WTC11 (cell line): Measurements from ENCODE around the gene PPEF2. TPM values are rescaled to one million over a fixed set of nuclear protein-coding genes. Genes with fewer than 3 reads are reported as not detected.

ENCODE experiments used
- ATAC-seq: fragments of 200-7000 bp; cut with Tn5 transposase; 2 replicates; pipeline ENCODE4 v1.10.0; 2021; ENCODE audit warnings: mild to moderate bottlenecking, moderate library complexity
- CTCF ChIA-PET: fragments of 300-600 bp; sonication (Branson Sonifier 250); formaldehyde crosslinking; loops from one replicate; lab custom pipeline; 2021; ENCODE audit warnings: antibody characterized with exemption; lab: Charles Lee
- POLR2A ChIA-PET: fragments of 350-600 bp; sonication (Branson Sonifier 250); formaldehyde crosslinking; loops from one replicate; lab custom pipeline; 2021; ENCODE audit warnings: antibody characterized with exemption; lab: Charles Lee
- DNase-seq: peaks from one replicate; pipeline ENCODE4 v3.0.0; 2021; ENCODE audit warnings: low spot score
- H3K27ac Mint-ChIP-seq: 2 replicates; pipeline ENCODE4 v1.8.0; 2021; ENCODE audit warnings: mixed read lengths
- H3K27me3 Mint-ChIP-seq: 2 replicates; pipeline ENCODE4 v1.8.0; 2021; ENCODE audit warnings: low read depth, mild to moderate bottlenecking, moderate library complexity, mixed read lengths
- H3K36me3 Mint-ChIP-seq: 2 replicates; pipeline ENCODE4 v1.8.0; 2021; ENCODE audit warnings: mixed read lengths
- H3K4me1 Mint-ChIP-seq: 2 replicates; pipeline ENCODE4 v1.8.0; 2022; ENCODE audit warnings: mixed read lengths
- H3K4me3 Mint-ChIP-seq: 2 replicates; pipeline ENCODE4 v1.8.0; 2021; ENCODE audit warnings: mild to moderate bottlenecking, moderate library complexity, mixed read lengths
- H3K9me3 Mint-ChIP-seq: 2 replicates; pipeline ENCODE4 v1.8.0; 2021; ENCODE audit warnings: mixed read lengths
- ARID4B ChIP-seq: sonication (generic); formaldehyde crosslinking; IDR thresholded peaks from 2 replicates; pipeline ENCODE4 v1.8.0; 2023; ENCODE audit warnings: missing genetic modification reagents, mild to moderate bottlenecking, borderline replicate concordance
- CBFB ChIP-seq: sonication (generic); formaldehyde crosslinking; IDR thresholded peaks from 2 replicates; pipeline ENCODE4 v1.8.1; 2022; ENCODE audit warnings: mild to moderate bottlenecking, low read depth, missing genetic modification reagents
- ETV6 ChIP-seq: sonication (generic); formaldehyde crosslinking; IDR thresholded peaks from 2 replicates; pipeline ENCODE4 v1.8.1; 2022; ENCODE audit warnings: mild to moderate bottlenecking, missing genetic modification reagents
- FOXP1 ChIP-seq: sonication (generic); formaldehyde crosslinking; IDR thresholded peaks from 2 replicates; pipeline ENCODE4 v1.8.0; 2022; ENCODE audit warnings: missing genetic modification reagents, mild to moderate bottlenecking, moderate library complexity, borderline replicate concordance
- GTF2I ChIP-seq: fragments of 250-450 bp; sonication (Bioruptor Pico); conservative IDR thresholded peaks from 2 replicates; pipeline ENCODE4 v1.4.0; 2021; ENCODE audit warnings: mild to moderate bottlenecking
- HMGA2 ChIP-seq: fragments of 250-450 bp; sonication (Bioruptor Pico); IDR thresholded peaks from 2 replicates; pipeline ENCODE4 v1.4.0; 2021; ENCODE audit warnings: mild to moderate bottlenecking, moderate library complexity
- KAT7 ChIP-seq: sonication (generic); formaldehyde crosslinking; IDR thresholded peaks from 2 replicates; pipeline ENCODE4 v1.8.1; 2023; ENCODE audit warnings: missing genetic modification reagents, mild to moderate bottlenecking, borderline replicate concordance
- NFE2L1 ChIP-seq: sonication (generic); formaldehyde crosslinking; IDR thresholded peaks from 2 replicates; pipeline ENCODE4 v1.8.1; 2023; ENCODE audit warnings: missing genetic modification reagents
- RELA ChIP-seq: sonication (generic); formaldehyde crosslinking; IDR thresholded peaks from 2 replicates; pipeline ENCODE4 v1.8.1; 2022; ENCODE audit warnings: missing genetic modification reagents, mild to moderate bottlenecking, borderline replicate concordance
- TCF7 ChIP-seq: sonication (generic); formaldehyde crosslinking; IDR thresholded peaks from 2 replicates; pipeline ENCODE4 v1.8.0; 2022; ENCODE audit warnings: mild to moderate bottlenecking, low read depth, missing genetic modification reagents, moderate library complexity
- ZNF121 ChIP-seq: sonication (generic); formaldehyde crosslinking; IDR thresholded peaks from 2 replicates; pipeline ENCODE4 v1.8.0; 2023; ENCODE audit warnings: missing genetic modification reagents
- ZNF138 ChIP-seq: sonication (generic); formaldehyde crosslinking; conservative IDR thresholded peaks from 2 replicates; pipeline ENCODE4 v1.8.1; 2022; ENCODE audit warnings: mild to moderate bottlenecking, moderate library complexity, missing genetic modification reagents
- ZNF232 ChIP-seq: sonication (generic); formaldehyde crosslinking; IDR thresholded peaks from 2 replicates; pipeline ENCODE4 v1.8.0; 2022; ENCODE audit warnings: mild to moderate bottlenecking, missing genetic modification reagents
- total RNA-seq: library from RNA; stranded (reverse); gene quantifications from 3 replicates; pipeline ENCODE4 v1.2.3, GENCODE V29; 2021
- TF ChIP-seq, protein P1 (sequence below): sonication (generic); formaldehyde crosslinking; IDR thresholded peaks from 2 replicates; pipeline ENCODE4 v1.8.0; 2022; ENCODE audit warnings: mild to moderate bottlenecking, missing genetic modification reagents
- TF ChIP-seq, protein P2 (sequence below): sonication (generic); formaldehyde crosslinking; IDR thresholded peaks from 2 replicates; pipeline ENCODE4 v1.8.1; 2023; ENCODE audit warnings: mild to moderate bottlenecking, missing genetic modification reagents
- TF ChIP-seq, protein P3 (sequence below): sonication (generic); formaldehyde crosslinking; IDR thresholded peaks from 2 replicates; pipeline ENCODE4 v1.8.1; 2022; ENCODE audit warnings: mild to moderate bottlenecking, missing genetic modification reagents, moderate library complexity, borderline replicate concordance
- TF ChIP-seq, protein P4 (sequence below): sonication (generic); formaldehyde crosslinking; IDR thresholded peaks from 2 replicates; pipeline ENCODE4 v1.8.1; 2023; ENCODE audit warnings: mild to moderate bottlenecking, missing genetic modification reagents, borderline replicate concordance
- TF ChIP-seq, protein P5 (sequence below): sonication (generic); formaldehyde crosslinking; IDR thresholded peaks from 2 replicates; pipeline ENCODE4 v1.8.1; 2022; ENCODE audit warnings: low read depth, mild to moderate bottlenecking, moderate library complexity, missing genetic modification reagents, borderline replicate concordance

The PPEF2 gene
- total RNA-seq, 1 experiment from 2014 or later: not detected

DNA sequence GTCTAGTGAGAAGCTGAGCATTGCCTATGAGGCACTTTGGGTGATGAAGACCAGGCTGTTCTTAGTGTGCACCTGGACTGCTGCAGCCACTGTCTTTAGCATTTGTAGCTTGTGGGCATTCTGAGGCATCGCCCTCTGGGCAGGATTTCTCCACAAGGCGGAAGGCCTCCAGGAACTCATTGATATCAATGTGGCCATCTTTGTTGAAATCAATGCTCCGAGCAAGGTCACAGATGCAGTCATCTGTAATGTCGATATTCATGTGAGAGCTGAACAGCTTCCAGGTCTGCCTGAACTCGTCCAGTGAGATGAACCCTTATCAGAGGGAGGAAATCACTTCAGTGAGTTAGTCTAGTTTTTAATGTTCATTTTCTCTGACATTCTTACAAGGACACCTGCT is 41.6 kb downstream of the PPEF2 start (continued):
- TF ChIP-seq ETV6: no peak
- TF ChIP-seq, all 79 proteins: peak for 0

- Mint-ChIP-seq H3K36me3 (no peaks in the 10 kb centered on the region), H3K4me3 (no peak overlapping the region), H3K27ac (no peak overlapping the region), H3K4me1 (peaks cover 6% of the 10 kb centered on the region; the same call in 1 of the 2 replicates), H3K27me3 (no peaks in the 10 kb centered on the region), H3K9me3 (peaks cover 17% of the 10 kb centered on the region)
- no peak for ATAC-seq
- ChIA-PET CTCF (no interaction called here), POLR2A (no interaction called here)
- TF ChIP-seq, protein P1, sequence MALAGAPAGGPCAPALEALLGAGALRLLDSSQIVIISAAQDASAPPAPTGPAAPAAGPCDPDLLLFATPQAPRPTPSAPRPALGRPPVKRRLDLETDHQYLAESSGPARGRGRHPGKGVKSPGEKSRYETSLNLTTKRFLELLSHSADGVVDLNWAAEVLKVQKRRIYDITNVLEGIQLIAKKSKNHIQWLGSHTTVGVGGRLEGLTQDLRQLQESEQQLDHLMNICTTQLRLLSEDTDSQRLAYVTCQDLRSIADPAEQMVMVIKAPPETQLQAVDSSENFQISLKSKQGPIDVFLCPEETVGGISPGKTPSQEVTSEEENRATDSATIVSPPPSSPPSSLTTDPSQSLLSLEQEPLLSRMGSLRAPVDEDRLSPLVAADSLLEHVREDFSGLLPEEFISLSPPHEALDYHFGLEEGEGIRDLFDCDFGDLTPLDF (CRISPR knock-in tag): no peak
- TF ChIP-seq ZNF121 (CRISPR knock-in tag): no peak
- DNase-seq: no peak
Measured at GRCh38 chr4:75858721-75859120, 43.5 kb downstream of the PPEF2 start.

GRCh38 chr4:75849461-75849860 is 52.8 kb downstream of the PPEF2 start:
- Mint-ChIP-seq H3K36me3 (no peaks in the 10 kb centered on the region), H3K4me1 (peaks cover 22% of the 10 kb centered on the region), H3K27me3 (no peaks in the 10 kb centered on the region), H3K4me3 (no peak overlapping the region), H3K27ac (peak overlapping the region; percentile 70), H3K9me3 (no peaks in the 10 kb centered on the region)
- POLR2A ChIA-PET: interaction anchor here (0.6 kb wide), 1 partner anchor 33 kb away, joined by 3 read pairs; no protein-coding TSS in a partner anchor
- TF ChIP-seq ZNF232 (no peak), RELA (no peak), HMGA2 (CRISPR knock-in tag) (no peak), ARID4B (no peak), GTF2I (CRISPR knock-in tag) (no peak), CBFB (CRISPR knock-in tag) (no peak), NFE2L1 (no peak), TCF7 (no peak), KAT7 (CRISPR knock-in tag) (no peak), ZNF138 (CRISPR knock-in tag) (no peak), FOXP1 (CRISPR knock-in tag) (no peak)
- TF ChIP-seq, protein P2, sequence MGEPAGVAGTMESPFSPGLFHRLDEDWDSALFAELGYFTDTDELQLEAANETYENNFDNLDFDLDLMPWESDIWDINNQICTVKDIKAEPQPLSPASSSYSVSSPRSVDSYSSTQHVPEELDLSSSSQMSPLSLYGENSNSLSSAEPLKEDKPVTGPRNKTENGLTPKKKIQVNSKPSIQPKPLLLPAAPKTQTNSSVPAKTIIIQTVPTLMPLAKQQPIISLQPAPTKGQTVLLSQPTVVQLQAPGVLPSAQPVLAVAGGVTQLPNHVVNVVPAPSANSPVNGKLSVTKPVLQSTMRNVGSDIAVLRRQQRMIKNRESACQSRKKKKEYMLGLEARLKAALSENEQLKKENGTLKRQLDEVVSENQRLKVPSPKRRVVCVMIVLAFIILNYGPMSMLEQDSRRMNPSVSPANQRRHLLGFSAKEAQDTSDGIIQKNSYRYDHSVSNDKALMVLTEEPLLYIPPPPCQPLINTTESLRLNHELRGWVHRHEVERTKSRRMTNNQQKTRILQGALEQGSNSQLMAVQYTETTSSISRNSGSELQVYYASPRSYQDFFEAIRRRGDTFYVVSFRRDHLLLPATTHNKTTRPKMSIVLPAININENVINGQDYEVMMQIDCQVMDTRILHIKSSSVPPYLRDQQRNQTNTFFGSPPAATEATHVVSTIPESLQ (CRISPR knock-in tag): no peak
- TF ChIP-seq, protein P3, sequence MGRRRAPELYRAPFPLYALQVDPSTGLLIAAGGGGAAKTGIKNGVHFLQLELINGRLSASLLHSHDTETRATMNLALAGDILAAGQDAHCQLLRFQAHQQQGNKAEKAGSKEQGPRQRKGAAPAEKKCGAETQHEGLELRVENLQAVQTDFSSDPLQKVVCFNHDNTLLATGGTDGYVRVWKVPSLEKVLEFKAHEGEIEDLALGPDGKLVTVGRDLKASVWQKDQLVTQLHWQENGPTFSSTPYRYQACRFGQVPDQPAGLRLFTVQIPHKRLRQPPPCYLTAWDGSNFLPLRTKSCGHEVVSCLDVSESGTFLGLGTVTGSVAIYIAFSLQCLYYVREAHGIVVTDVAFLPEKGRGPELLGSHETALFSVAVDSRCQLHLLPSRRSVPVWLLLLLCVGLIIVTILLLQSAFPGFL (CRISPR knock-in tag): no peak
- TF ChIP-seq, protein P4, sequence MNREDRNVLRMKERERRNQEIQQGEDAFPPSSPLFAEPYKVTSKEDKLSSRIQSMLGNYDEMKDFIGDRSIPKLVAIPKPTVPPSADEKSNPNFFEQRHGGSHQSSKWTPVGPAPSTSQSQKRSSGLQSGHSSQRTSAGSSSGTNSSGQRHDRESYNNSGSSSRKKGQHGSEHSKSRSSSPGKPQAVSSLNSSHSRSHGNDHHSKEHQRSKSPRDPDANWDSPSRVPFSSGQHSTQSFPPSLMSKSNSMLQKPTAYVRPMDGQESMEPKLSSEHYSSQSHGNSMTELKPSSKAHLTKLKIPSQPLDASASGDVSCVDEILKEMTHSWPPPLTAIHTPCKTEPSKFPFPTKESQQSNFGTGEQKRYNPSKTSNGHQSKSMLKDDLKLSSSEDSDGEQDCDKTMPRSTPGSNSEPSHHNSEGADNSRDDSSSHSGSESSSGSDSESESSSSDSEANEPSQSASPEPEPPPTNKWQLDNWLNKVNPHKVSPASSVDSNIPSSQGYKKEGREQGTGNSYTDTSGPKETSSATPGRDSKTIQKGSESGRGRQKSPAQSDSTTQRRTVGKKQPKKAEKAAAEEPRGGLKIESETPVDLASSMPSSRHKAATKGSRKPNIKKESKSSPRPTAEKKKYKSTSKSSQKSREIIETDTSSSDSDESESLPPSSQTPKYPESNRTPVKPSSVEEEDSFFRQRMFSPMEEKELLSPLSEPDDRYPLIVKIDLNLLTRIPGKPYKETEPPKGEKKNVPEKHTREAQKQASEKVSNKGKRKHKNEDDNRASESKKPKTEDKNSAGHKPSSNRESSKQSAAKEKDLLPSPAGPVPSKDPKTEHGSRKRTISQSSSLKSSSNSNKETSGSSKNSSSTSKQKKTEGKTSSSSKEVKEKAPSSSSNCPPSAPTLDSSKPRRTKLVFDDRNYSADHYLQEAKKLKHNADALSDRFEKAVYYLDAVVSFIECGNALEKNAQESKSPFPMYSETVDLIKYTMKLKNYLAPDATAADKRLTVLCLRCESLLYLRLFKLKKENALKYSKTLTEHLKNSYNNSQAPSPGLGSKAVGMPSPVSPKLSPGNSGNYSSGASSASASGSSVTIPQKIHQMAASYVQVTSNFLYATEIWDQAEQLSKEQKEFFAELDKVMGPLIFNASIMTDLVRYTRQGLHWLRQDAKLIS (CRISPR knock-in tag): no peak
- TF ChIP-seq, protein P5, sequence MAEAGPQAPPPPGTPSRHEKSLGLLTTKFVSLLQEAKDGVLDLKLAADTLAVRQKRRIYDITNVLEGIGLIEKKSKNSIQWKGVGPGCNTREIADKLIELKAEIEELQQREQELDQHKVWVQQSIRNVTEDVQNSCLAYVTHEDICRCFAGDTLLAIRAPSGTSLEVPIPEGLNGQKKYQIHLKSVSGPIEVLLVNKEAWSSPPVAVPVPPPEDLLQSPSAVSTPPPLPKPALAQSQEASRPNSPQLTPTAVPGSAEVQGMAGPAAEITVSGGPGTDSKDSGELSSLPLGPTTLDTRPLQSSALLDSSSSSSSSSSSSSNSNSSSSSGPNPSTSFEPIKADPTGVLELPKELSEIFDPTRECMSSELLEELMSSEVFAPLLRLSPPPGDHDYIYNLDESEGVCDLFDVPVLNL: no peak
- CTCF ChIA-PET: interaction anchor here (0.6 to 3.2 kb wide), 7 partner anchors 11 to 224 kb away, joined by 3 to 15 read pairs (median 4); partner anchors contain the start of gene USO1
- DNase-seq (peak; percentile 25), ATAC-seq (peak; percentile 71)
